Measurements from ENCODE around the gene FMN1. TPM values are rescaled to one million over a fixed set of nuclear protein-coding genes. Genes with fewer than 3 reads are reported as not detected.
"Not testable (repeated sequence)": the region's sequence is repeated elsewhere in the genome, so short reads cannot be mapped to it uniquely, and the experiment has no call there.

The FMN1 gene
- total RNA-seq, 4 donors from 2014 or later: 12.6 to 52.2 (median 20.1) TPM

GRCh38 chr15:33080006-33080405, 114.5 kb downstream of the FMN1 start:
- intact Hi-C loops (cut with DNase I; ENCODE audit: low total_unique reads): no loop called here
- WGBS, 2 donors: 72 to 74% methylated on average over 4 of the region's 4 CpGs
- H3K4me3 ChIP-seq (ENCODE audit: low read depth, poor library complexity, severe bottlenecking): no peak overlapping the region
- DNase-seq (ENCODE audit: low spot score in 2 of 2): no peak
- no peak for TF ChIP-seq POLR2A (IDR thresholded peaks at IDR 0.05)
- TF ChIP-seq CTCF (IDR thresholded peaks at IDR 0.05): no peak

- no peak overlapping the region for H3K4me3 ChIP-seq (ENCODE audit: low read depth, poor library complexity, severe bottlenecking)
- 94 to 95% methylated on average over 2 of the region's 2 CpGs for WGBS, 2 donors
- DNase-seq (ENCODE audit: low spot score in 2 of 2): no peak
- intact Hi-C loops (cut with DNase I; ENCODE audit: low total_unique reads): no loop called here
- TF ChIP-seq CTCF (IDR thresholded peaks at IDR 0.05) (no peak), POLR2A (IDR thresholded peaks at IDR 0.05) (no peak)
These were observed 115.9 kb downstream of the FMN1 start for GRCh38 chr15:33078607-33079006.

GRCh38 chr15:33076937-33077336, 117.6 kb downstream of the FMN1 start:
- intact Hi-C loops (cut with DNase I; ENCODE audit: low total_unique reads): no loop called here
- TF ChIP-seq POLR2A (IDR thresholded peaks at IDR 0.05) (no peak), CTCF (IDR thresholded peaks at IDR 0.05) (no peak)
- no peak overlapping the region for H3K4me3 ChIP-seq (ENCODE audit: low read depth, poor library complexity, severe bottlenecking)
- WGBS, 2 donors: 76 to 84% methylated on average over 7 of the region's 7 CpGs
- no peak for DNase-seq (ENCODE audit: low spot score in 2 of 2)

GRCh38 chr15:33074942-33075341, 119.6 kb downstream of the FMN1 start:
- TF ChIP-seq POLR2A (IDR thresholded peaks at IDR 0.05) (no peak), CTCF (IDR thresholded peaks at IDR 0.05) (no peak)
- intact Hi-C loops (cut with DNase I; ENCODE audit: low total_unique reads): no loop called here
- 80 to 86% methylated on average over 3 of the region's 3 CpGs for WGBS, 2 donors

DNA sequence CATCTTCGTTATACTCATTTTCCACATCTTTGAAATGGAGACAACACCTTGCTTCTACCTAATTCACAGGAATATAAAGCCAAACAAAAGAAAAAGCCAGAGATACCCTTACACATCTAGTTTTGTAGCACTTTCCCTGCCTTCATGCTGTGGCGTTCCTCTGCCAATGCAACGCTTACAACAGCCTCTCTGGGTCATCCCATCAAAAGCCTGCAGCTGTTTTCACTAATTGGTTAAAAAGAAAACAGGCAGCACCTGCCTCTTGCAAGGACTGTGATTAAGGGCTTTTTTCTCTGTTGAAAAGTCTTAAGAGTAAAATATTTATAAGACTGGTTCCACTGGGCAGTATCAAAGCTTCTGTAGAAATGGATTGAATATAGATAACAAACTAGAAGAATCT, 120.3 kb downstream of the FMN1 start:
- 79 to 88% methylated on average over 3 of the region's 3 CpGs for WGBS, 2 donors
- H3K4me3 ChIP-seq (ENCODE audit: low read depth, poor library complexity, severe bottlenecking): no peak overlapping the region
- TF ChIP-seq CTCF (IDR thresholded peaks at IDR 0.05) (no peak), POLR2A (IDR thresholded peaks at IDR 0.05) (no peak)
- intact Hi-C loops (cut with DNase I; ENCODE audit: low total_unique reads): no loop called here
- no peak for DNase-seq (ENCODE audit: low spot score in 2 of 2)

More at GRCh38 chr15:33074942-33075341, 119.6 kb downstream of the FMN1 start:
- no peak overlapping the region for H3K4me3 ChIP-seq (ENCODE audit: low read depth, poor library complexity, severe bottlenecking)
- no peak for DNase-seq (ENCODE audit: low spot score in 2 of 2)

DNA sequence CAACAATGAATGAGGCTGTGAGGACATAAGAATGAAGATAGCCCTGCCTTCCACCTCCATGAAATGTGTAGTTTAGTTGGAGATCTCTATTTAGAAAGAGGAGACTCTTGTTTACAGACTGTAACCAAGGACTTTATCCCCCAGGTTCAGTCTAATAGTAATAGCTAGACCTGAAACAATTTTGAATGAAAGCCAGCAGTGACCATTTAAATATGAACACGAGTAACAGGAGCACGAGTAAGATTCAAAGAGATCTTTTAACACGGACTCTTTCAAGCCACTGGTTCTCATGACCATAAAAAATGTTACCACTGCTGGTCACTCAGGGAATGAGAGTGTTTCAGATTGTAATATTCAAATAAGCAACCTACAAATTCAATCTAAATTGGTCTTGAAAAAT, 123.1 kb downstream of the FMN1 start:
- 62 to 68% methylated on average over 3 of the region's 3 CpGs for WGBS, 2 donors
- no peak overlapping the region for H3K4me3 ChIP-seq (ENCODE audit: low read depth, poor library complexity, severe bottlenecking)
- intact Hi-C loops (cut with DNase I; ENCODE audit: low total_unique reads): no loop called here
- TF ChIP-seq POLR2A (IDR thresholded peaks at IDR 0.05): no peak
- no peak for TF ChIP-seq CTCF (IDR thresholded peaks at IDR 0.05)
- no peak for DNase-seq (ENCODE audit: low spot score in 2 of 2)

GRCh38 chr15:33069903-33070302, 124.6 kb downstream of the FMN1 start:
- intact Hi-C loops (cut with DNase I; ENCODE audit: low total_unique reads); H3K4me3 ChIP-seq (ENCODE audit: low read depth, poor library complexity, severe bottlenecking); DNase-seq (ENCODE audit: low spot score in 2 of 2): not testable (repeated sequence)
- WGBS, 2 donors: 94 to 95% methylated on average over 16 of the region's 16 CpGs
